ENCODE data around the gene PTPRE. TPM values are rescaled to one million over a fixed set of nuclear protein-coding genes. Genes with fewer than 3 reads are reported as not detected.

Gene PTPRE
- total and polyA plus RNA-seq, 2 donors from 2014 or later: 1.1 to 25.7 TPM

GRCh38 chr10:127866276-127867013, 40.5 kb upstream of the PTPRE start:
- no peaks in the 10 kb centered on the region for H3K4me1 ChIP-seq (ENCODE audit: control insufficient read depth in 2 of 3, insufficient read depth in 2 of 3, low read depth in 1 of 3, low read length in 3 of 3)
- H3K27ac ChIP-seq (ENCODE audit: low read depth in 2 of 2, low read length in 2 of 2): no peak overlapping the region
- no peak overlapping the region for H3K9ac ChIP-seq (ENCODE audit: low read length in 3 of 3)
- intact Hi-C loops (cut with DNase I): no loop called here
- H3K27me3 ChIP-seq (ENCODE audit: control insufficient read depth, insufficient read depth, low read length): no peaks in the 10 kb centered on the region
- no peaks in the 10 kb centered on the region for H3K9me3 ChIP-seq (ENCODE audit: control insufficient read depth in 2 of 3, insufficient read depth in 1 of 3, low read length in 3 of 3)
- H3K4me3 ChIP-seq (ENCODE audit: low read length in 3 of 3): no peak overlapping the region
- DNase-seq (no peak), FAIRE-seq (no peak)
- TF ChIP-seq, protein P1, sequence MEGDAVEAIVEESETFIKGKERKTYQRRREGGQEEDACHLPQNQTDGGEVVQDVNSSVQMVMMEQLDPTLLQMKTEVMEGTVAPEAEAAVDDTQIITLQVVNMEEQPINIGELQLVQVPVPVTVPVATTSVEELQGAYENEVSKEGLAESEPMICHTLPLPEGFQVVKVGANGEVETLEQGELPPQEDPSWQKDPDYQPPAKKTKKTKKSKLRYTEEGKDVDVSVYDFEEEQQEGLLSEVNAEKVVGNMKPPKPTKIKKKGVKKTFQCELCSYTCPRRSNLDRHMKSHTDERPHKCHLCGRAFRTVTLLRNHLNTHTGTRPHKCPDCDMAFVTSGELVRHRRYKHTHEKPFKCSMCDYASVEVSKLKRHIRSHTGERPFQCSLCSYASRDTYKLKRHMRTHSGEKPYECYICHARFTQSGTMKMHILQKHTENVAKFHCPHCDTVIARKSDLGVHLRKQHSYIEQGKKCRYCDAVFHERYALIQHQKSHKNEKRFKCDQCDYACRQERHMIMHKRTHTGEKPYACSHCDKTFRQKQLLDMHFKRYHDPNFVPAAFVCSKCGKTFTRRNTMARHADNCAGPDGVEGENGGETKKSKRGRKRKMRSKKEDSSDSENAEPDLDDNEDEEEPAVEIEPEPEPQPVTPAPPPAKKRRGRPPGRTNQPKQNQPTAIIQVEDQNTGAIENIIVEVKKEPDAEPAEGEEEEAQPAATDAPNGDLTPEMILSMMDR (IDR thresholded peaks at IDR 0.05; ENCODE audit: borderline replicate concordance, extremely low read depth, insufficient read depth): no peak
- no peaks in the 10 kb centered on the region for H3K36me3 ChIP-seq (ENCODE audit: control insufficient read depth in 2 of 3, insufficient read depth in 3 of 3, low read length in 3 of 3)

GRCh38 chr10:127867805-127868204, 39.1 kb upstream of the PTPRE start:
- no peaks in the 10 kb centered on the region for H3K9me3 ChIP-seq (ENCODE audit: control insufficient read depth in 2 of 3, insufficient read depth in 1 of 3, low read length in 3 of 3)
- H3K9ac ChIP-seq (ENCODE audit: low read length in 3 of 3): no peak overlapping the region
- no peaks in the 10 kb centered on the region for H3K36me3 ChIP-seq (ENCODE audit: control insufficient read depth in 2 of 3, insufficient read depth in 3 of 3, low read length in 3 of 3)
- no peaks in the 10 kb centered on the region for H3K27me3 ChIP-seq (ENCODE audit: control insufficient read depth, insufficient read depth, low read length)
- TF ChIP-seq, protein P1 (IDR thresholded peaks at IDR 0.05; ENCODE audit: borderline replicate concordance, extremely low read depth, insufficient read depth): no peak
- no peak overlapping the region for H3K27ac ChIP-seq (ENCODE audit: low read depth in 2 of 2, low read length in 2 of 2)
- FAIRE-seq (no peak), DNase-seq (no peak)
- no peak overlapping the region for H3K4me3 ChIP-seq (ENCODE audit: low read length in 3 of 3)
- intact Hi-C loops (cut with DNase I): no loop called here
- peaks cover 0 to 6% (median 3%) of the 10 kb centered on the region in 3 donors for H3K4me1 ChIP-seq (ENCODE audit: control insufficient read depth in 2 of 3, insufficient read depth in 2 of 3, low read depth in 1 of 3, low read length in 3 of 3)

DNA sequence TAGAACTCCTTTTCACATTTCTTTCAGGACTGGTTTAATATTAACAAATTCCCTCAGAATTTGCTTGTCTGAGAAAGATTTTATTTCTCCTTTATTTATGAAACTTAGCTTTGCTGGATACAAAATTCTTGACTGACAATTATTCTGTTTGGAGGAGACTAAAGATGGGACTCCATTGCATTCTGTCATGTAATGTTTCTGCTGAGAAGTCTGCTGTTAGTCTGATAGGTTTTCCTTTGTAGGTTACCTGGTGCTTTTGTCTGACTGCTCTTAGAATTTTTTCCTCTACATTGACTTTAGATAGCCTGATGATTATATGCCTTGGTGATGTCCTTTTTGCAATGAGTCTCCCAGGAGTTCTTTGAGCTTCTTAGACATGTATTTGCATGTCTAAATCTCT, 37.6 kb upstream of the PTPRE start:
- no peaks in the 10 kb centered on the region for H3K27me3 ChIP-seq (ENCODE audit: control insufficient read depth, insufficient read depth, low read length)
- TF ChIP-seq, protein P1 (IDR thresholded peaks at IDR 0.05; ENCODE audit: borderline replicate concordance, extremely low read depth, insufficient read depth): no peak
- H3K36me3 ChIP-seq (ENCODE audit: control insufficient read depth in 2 of 3, insufficient read depth in 3 of 3, low read length in 3 of 3): no peaks in the 10 kb centered on the region
- no peak overlapping the region for H3K4me3 ChIP-seq (ENCODE audit: low read length in 3 of 3)
- no peak overlapping the region for H3K27ac ChIP-seq (ENCODE audit: low read depth in 2 of 2, low read length in 2 of 2)
- intact Hi-C loops (cut with DNase I): no loop called here
- H3K9ac ChIP-seq (ENCODE audit: low read length in 3 of 3): no peak overlapping the region
- no peak for FAIRE-seq
- no peak for DNase-seq
- H3K9me3 ChIP-seq (ENCODE audit: control insufficient read depth in 2 of 3, insufficient read depth in 1 of 3, low read length in 3 of 3): no peaks in the 10 kb centered on the region
- H3K4me1 ChIP-seq (ENCODE audit: control insufficient read depth in 2 of 3, insufficient read depth in 2 of 3, low read depth in 1 of 3, low read length in 3 of 3): peaks cover 0 to 6% (median 3%) of the 10 kb centered on the region in 3 donors
